ENCODE results near the gene PRRC2A.
"Not testable (repeated sequence)": the region's sequence is repeated elsewhere in the genome, so short reads cannot be mapped to it uniquely, and the experiment has no call there.

PRRC2A gene

GRCh38 chr6:31586599-31587281 lies 33.8 kb upstream of the PRRC2A start:
- no peak for TF ChIP-seq CTCF (IDR thresholded peaks at IDR 0.05)
- DNase-seq (ENCODE audit: low spot score): no peak
- Histone ChIP-seq H3K27ac (peak overlapping the region in 1 of 2 donors; percentile 63), H3K4me3 (no peak overlapping the region)

- TF ChIP-seq CTCF (IDR thresholded peaks at IDR 0.05): no peak
- H3K27ac ChIP-seq: no peak overlapping the region
- H3K4me3 ChIP-seq: no peak overlapping the region
- no peak for DNase-seq (ENCODE audit: low spot score)
Measured at GRCh38 chr6:31587791-31588777, 32.4 kb upstream of the PRRC2A start.

GRCh38 chr6:31588871-31589650 lies 31.5 kb upstream of the PRRC2A start:
- DNase-seq (ENCODE audit: low spot score): no peak
- H3K27ac ChIP-seq: no peak overlapping the region
- TF ChIP-seq CTCF (IDR thresholded peaks at IDR 0.05): no peak
- H3K4me3 ChIP-seq: no peak overlapping the region

DNA sequence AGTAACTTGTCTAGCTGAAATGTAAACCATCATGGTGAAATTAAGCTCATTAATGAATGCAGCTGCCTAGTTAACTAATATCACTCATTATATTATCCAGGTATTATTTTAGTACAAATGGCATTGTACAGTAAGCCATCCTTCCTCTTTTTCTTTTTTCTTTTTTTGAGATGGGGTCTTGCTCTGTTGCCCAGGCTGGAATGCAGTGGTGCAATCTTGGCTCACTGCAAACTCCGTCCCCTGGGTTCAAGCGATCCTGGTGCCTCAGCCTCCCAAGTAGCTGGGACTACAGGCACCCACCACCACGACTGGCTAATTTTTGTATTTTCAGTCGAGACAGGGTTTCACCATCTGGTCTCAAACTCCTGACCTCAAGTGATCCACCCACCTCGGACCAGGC lies 29.8 kb upstream of the PRRC2A start:
- DNase-seq (ENCODE audit: low spot score); H3K27ac ChIP-seq; H3K4me3 ChIP-seq: not testable (repeated sequence)

GRCh38 chr6:31592396-31592771 lies 28.1 kb upstream of the PRRC2A start:
- no peak overlapping the region for H3K27ac ChIP-seq
- no peak overlapping the region for H3K4me3 ChIP-seq
- no peak for DNase-seq (ENCODE audit: low spot score)
- TF ChIP-seq CTCF (IDR thresholded peaks at IDR 0.05): no peak

GRCh38 chr6:31597006-31597405 lies 23.5 kb upstream of the PRRC2A start:
- Histone ChIP-seq H3K27ac (no peak overlapping the region), H3K4me3 (no peak overlapping the region)
- no peak for TF ChIP-seq CTCF (IDR thresholded peaks at IDR 0.05)
- DNase-seq (ENCODE audit: low spot score): no peak

DNA sequence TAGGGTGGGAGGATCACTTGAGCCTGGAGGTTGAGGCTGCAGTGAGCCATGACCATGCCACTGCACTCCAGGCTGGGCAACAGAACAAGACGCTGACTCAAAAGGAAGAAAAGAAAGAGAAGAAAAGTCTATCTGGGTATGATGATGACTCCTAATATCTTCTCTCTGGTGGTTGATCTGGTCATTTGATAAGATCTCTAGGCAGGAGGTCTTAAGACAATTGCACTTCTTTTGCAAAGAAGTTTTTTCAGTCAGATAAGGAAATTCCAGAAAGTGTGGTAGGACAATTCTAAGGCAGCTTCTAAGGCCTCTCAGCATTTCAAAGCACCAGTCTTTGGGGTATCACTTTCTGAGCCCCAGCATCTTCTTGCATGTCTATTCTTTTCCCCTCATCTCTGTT lies 13.2 kb upstream of the PRRC2A start:
- Histone ChIP-seq H3K27ac (no peak overlapping the region), H3K4me3 (no peak overlapping the region)
- DNase-seq (ENCODE audit: low spot score): no peak
- TF ChIP-seq CTCF (IDR thresholded peaks at IDR 0.05): no peak
